Esophagus (tissue), 2 donors: ENCODE measurements around the gene UBE3B. TPM values are rescaled to one million over a fixed set of nuclear protein-coding genes. Genes with fewer than 3 reads are reported as not detected.

Experiments
- H3K27ac ChIP-seq, 2 donors: one replicate each; pipeline ENCODE4 v1.5.1; 2013; ENCODE audit warnings: low read depth in 2 of 2, mild to moderate bottlenecking in 2 of 2, inconsistent platforms in 1 of 2, low read length in 1 of 2, moderate library complexity in 1 of 2
- H3K27me3 ChIP-seq, 2 donors: one replicate each; pipeline ENCODE4 v1.6.1; 2013; ENCODE audit warnings: low read length in 2 of 2, control low read depth in 1 of 2, mild to moderate bottlenecking in 1 of 2; ENCODE audit not compliant: insufficient read depth in 2 of 2, control insufficient read depth in 1 of 2
- H3K36me3 ChIP-seq, 2 donors: one replicate each; pipeline ENCODE4 v1.6.1; 2013; ENCODE audit warnings: low read length in 1 of 2; ENCODE audit not compliant: control insufficient read depth in 2 of 2, insufficient read depth in 2 of 2
- H3K4me1 ChIP-seq, 2 donors: one replicate each; pipeline ENCODE4 v1.6.1; 2013; ENCODE audit warnings: low read length in 1 of 2; ENCODE audit not compliant: control insufficient read depth in 2 of 2, insufficient read depth in 2 of 2
- H3K4me3 ChIP-seq, 2 donors: one replicate each; pipeline ENCODE4 v1.5.1; 2013; ENCODE audit warnings: low read length in 2 of 2, mild to moderate bottlenecking in 2 of 2, low read depth in 1 of 2, moderate library complexity in 1 of 2
- H3K9me3 ChIP-seq, 2 donors: one replicate each; pipeline ENCODE4 v1.6.1; 2013; ENCODE audit warnings: mild to moderate bottlenecking in 2 of 2, low read depth in 1 of 2, low read length in 1 of 2, moderate library complexity in 1 of 2; ENCODE audit not compliant: control insufficient read depth in 2 of 2, insufficient read depth in 1 of 2
- WGBS, 2 donors: extraction: QIAGEN DNeasy Blood & Tissue Kit; methylation state at CpG; one replicate each; pipeline ENCODE4 v1.1.7; 2013; 5-methylcytosine and 5-hydroxymethylcytosine counted together
- polyA plus RNA-seq, 2 donors: library from polyadenylated mRNA; stranded (reverse); fragments of 200-250 nt; gene quantifications; one replicate each; pipeline ENCODE4 v1.2.3, GENCODE V29; 2013
- donor health status: healthy with polysubstance abuse.
- donor health status: Bipolar disorder and iron deficiency.

UBE3B gene
- polyA plus RNA-seq, 2 donors = 12.6 to 14.0 TPM

DNA sequence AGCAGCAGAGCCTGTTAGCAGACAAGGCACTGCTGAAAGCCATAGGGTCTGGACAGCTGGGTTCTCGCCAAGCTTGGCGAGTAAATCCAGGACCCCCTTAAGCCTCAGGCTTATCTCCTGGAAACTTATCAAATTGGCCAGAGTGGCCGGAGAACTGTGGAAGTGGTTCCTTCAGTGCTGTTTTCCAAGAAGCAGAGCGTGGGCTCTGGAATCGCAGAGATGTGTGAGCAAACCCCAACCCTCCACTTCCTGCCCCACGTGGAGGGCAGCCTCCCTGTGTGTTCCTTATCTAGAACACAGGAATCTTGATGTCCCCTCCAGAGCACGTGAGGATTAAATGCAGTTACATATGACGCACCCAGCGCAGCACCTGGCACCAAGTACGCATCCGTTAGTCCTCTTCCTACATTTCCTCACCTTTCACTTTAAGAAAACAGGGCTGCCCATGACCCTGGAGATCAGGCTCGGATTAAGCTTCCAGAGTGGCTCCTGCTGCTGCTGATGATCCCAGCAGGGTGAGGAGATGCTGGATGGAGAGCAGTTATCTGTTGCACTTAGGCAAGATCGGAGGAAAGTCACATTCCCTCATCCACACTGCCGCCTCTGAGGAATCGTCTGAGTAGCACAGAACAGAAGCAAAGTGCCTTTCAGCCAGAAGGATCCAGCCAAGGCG lies 60.9 kb downstream of the UBE3B start:
- Histone ChIP-seq H3K4me1 (no peaks in the 10 kb centered on the region), H3K36me3 (peaks cover 11 to 17% of the 10 kb centered on the region in 2 donors), H3K4me3 (no peak overlapping the region), H3K27ac (no peak overlapping the region), H3K9me3 (no peaks in the 10 kb centered on the region), H3K27me3 (no peaks in the 10 kb centered on the region)
- 82 to 83% methylated on average over 16 of the region's 16 CpGs for WGBS, 2 donors

DNA sequence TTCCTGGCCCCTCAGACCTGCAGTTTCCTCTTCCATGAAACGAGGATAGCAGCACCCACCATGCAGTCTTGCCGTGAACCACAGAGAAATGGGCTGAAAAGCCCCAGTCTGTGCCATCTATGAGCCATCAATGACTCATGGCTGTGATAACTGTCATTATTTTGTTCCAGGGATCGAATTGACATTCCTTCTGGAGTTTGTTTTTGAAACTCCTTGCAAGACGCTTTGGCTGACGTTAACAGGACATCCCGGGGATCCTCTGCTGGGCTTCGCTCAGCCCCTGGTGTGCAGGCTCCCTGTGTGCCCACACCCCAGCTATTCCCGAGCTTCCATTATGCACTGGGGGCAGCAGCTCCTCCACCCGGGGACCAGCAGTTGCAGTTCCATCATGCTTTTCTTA lies 62.1 kb downstream of the UBE3B start:
- H3K27me3 ChIP-seq = no peaks in the 10 kb centered on the region
- H3K27ac ChIP-seq = no peak overlapping the region
- 76 to 78% methylated on average over 9 of the region's 9 CpGs for WGBS, 2 donors
- H3K4me3 ChIP-seq = no peak overlapping the region
- H3K36me3 ChIP-seq = peaks cover 6 to 10% of the 10 kb centered on the region in 2 donors
- H3K4me1 ChIP-seq = no peaks in the 10 kb centered on the region
- H3K9me3 ChIP-seq = no peaks in the 10 kb centered on the region

DNA sequence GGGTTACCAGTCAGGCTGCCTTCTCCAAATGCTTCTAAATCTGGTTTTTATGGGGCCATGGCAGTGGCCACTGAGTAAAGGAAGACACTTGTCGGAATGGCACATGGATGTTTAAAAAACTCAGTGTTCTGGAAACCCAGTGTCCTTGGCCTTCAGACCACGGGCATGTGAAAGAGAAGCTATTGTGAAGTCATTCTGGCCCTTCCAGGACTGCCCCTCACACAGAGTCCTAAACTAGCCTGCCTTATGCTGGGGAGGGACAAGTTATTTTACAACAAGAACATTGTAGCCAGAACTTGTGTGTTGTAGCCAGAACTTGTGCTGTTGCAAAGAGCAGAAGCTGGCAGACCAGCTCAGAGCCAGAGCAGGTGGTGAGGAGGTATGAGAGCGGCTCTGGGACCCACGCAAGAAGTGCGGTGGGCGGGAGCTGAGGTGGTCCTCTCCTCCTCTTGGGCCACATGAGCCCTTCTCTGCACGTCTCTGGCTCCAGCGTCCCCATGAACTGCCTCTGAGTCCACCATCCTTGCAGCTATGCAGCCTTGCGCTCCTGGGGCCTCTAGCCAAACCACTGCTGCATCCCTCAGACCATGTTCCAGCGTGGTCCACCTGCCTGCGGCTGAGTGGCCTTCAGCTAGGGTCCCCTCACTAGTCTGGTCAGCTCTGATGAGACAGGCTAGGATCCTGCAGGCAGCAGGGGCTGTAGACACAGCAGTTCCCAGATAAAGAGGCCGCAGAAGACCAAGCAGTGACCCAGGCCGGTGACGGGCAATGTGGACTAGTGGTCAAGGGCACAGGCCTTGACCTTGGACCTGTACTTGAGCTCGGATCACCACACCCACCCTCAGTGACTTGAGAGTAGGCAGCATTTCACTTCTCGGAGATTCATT lies 63.3 kb downstream of the UBE3B start:
- Histone ChIP-seq H3K9me3 (no peaks in the 10 kb centered on the region), H3K4me3 (no peak overlapping the region), H3K36me3 (peaks cover 0 to 2% of the 10 kb centered on the region in 2 donors), H3K27me3 (no peaks in the 10 kb centered on the region), H3K4me1 (peaks cover 0 to 6% of the 10 kb centered on the region in 2 donors), H3K27ac (no peak overlapping the region)
- 89 to 90% methylated on average over 16 of the region's 16 CpGs for WGBS, 2 donors

DNA sequence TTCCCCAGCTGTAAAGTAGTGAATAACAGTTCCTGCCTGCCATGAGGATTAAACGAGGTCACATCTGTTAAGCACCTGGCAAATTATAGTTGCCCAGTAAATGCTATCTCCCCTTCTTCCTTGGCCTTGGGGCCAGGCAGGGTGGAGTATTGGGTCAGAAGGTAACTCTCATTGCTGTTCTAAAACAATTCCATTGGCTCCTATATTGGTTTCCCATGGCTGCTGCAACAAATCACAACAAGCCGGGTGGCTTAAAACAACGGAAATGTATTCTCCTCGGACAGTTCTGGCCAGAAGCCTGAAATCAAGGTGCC lies 63.9 kb downstream of the UBE3B start:
- no peaks in the 10 kb centered on the region for H3K9me3 ChIP-seq
- H3K36me3 ChIP-seq = no peaks in the 10 kb centered on the region
- peaks cover 0 to 6% of the 10 kb centered on the region in 2 donors for H3K4me1 ChIP-seq
- no peak overlapping the region for H3K27ac ChIP-seq
- WGBS, 2 donors = 48 to 49% methylated on average over 4 of the region's 4 CpGs
- H3K4me3 ChIP-seq = no peak overlapping the region
- no peaks in the 10 kb centered on the region for H3K27me3 ChIP-seq

DNA sequence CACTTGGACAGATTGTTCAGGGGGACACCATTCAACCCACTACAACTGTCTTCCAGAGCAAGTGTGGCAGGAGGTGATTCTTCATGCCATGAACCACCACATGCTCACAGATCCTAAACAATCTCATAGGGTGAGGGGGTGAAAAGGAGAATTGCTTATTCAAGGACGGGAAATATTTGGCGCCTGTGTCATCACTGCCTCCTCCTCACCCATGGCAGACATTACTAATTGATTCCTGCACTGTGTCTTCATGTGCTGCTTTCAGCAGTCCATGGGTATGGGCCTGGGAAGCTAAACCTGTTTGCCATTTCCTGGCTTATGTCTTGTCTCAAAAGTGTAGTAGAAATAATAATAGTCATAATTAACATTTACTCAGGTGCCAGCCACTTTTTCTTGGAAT lies 64.6 kb downstream of the UBE3B start:
- no peak overlapping the region for H3K27ac ChIP-seq
- no peaks in the 10 kb centered on the region for H3K9me3 ChIP-seq
- H3K4me1 ChIP-seq = peaks cover 0 to 6% of the 10 kb centered on the region in 2 donors
- no peak overlapping the region for H3K4me3 ChIP-seq
- no peaks in the 10 kb centered on the region for H3K36me3 ChIP-seq
- H3K27me3 ChIP-seq = no peaks in the 10 kb centered on the region
- WGBS, 2 donors = 73 to 81% methylated on average over 2 of the region's 2 CpGs

DNA sequence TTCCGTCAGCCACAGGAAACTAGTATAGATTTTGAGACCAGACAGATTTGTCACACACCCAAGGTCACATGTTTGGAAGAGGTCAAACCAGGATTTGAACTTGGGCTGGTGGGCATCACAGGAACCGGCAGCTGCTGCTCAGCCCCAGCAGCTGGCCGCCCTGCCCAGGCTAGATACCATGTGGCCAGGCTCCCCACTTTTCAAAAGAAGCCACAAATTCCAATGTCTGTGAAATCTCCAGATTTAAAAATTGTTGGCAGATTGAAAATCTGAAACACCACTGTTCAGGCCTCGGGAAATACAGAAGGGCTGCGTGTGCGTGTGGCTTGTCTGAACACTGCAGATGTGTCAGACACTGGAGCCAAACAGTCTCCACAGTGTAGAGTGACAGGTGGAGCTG lies 65.4 kb downstream of the UBE3B start:
- H3K36me3 ChIP-seq = no peaks in the 10 kb centered on the region
- 88 to 89% methylated on average over 6 of the region's 6 CpGs for WGBS, 2 donors

DNA sequence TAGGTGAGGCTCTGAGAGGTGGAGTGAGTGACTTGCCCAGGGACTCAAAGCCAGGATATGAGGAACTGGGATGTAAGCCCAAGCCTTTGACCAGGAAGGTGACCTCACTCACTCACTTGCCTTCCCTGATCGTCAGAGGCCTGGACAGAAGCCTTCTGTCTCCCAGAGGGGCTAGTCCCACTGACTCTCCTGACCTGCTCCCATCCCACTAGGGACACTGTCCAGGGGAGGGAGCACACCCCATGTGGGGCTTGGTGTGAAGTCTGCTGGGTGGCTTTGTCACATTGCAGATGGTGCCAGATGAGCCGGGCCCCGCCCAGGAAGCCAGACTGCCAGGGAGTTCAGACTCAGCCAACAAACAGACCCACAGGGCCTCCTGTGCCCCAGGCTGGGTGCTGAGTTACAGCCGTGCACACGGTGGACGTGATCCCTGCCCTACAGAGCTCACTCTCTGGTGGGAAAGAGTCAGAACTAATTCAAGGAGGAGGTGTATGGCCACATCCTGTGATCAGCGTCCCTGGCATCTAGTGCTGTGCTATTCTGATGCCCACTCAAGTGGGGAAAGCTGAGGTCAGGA lies 67.6 kb downstream of the UBE3B start:
- 31 to 34% methylated on average over 7 of the region's 7 CpGs for WGBS, 2 donors
- Histone ChIP-seq H3K9me3 (no peaks in the 10 kb centered on the region), H3K27me3 (no peaks in the 10 kb centered on the region), H3K27ac (peak overlapping the region in 1 of 2 donors; percentile 16), H3K4me3 (no peak overlapping the region), H3K36me3 (no peaks in the 10 kb centered on the region), H3K4me1 (peaks cover 0 to 6% of the 10 kb centered on the region in 2 donors)

More for the DNA sequence above, 65.4 kb downstream of the UBE3B start:
- Histone ChIP-seq H3K9me3 (no peaks in the 10 kb centered on the region), H3K4me1 (peaks cover 0 to 6% of the 10 kb centered on the region in 2 donors), H3K4me3 (no peak overlapping the region), H3K27me3 (no peaks in the 10 kb centered on the region), H3K27ac (no peak overlapping the region)

DNA sequence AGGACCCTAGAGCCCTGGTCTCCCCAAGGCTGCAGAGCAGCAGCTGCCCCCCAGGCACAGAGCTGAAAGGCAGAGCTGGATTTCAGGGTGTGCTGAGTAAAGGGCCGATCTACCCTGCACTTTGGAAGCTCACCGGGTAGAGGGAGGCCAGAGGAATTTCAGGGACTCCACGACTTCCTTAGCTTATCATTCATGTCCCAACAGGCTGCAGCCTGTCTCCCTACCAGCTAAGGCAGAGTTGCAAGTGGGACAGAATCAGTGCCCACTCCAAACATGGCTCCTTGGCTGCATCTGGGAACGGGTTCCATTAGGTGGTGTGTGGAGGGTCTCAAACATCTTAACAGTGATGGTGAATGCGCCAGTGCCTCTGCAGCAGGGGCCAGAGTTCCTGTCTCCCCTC lies 68.4 kb downstream of the UBE3B start:
- Histone ChIP-seq H3K27ac (no peak overlapping the region), H3K27me3 (no peaks in the 10 kb centered on the region), H3K36me3 (no peaks in the 10 kb centered on the region), H3K4me1 (peaks cover 0 to 6% of the 10 kb centered on the region in 2 donors), H3K9me3 (no peaks in the 10 kb centered on the region), H3K4me3 (no peak overlapping the region)
- 43 to 53% methylated on average over 5 of the region's 5 CpGs for WGBS, 2 donors

DNA sequence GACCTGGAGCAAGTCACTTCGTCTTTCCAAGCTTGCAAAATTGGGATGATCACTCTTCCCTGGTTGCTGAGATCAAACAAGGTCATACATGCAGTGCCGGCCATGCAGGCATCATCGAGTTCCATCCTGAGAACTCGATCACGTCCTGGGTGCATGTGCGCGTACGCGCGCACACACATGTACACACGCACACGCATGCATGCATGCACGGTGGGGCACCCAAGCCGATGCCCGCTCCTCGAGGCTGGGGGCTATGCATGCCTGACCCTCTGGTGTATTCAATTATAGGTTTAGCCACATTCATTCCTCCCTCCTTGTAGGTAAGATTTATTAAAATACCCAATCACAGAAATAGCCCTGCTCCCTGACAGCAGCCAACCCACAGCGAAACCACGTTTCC lies 69.9 kb downstream of the UBE3B start:
- no peaks in the 10 kb centered on the region for H3K9me3 ChIP-seq
- H3K4me1 ChIP-seq = peaks cover 0 to 6% of the 10 kb centered on the region in 2 donors
- no peak overlapping the region for H3K4me3 ChIP-seq
- H3K27ac ChIP-seq = no peak overlapping the region
- no peaks in the 10 kb centered on the region for H3K36me3 ChIP-seq
- WGBS, 2 donors = 88 to 90% methylated on average over 18 of the region's 18 CpGs
- H3K27me3 ChIP-seq = no peaks in the 10 kb centered on the region
